ENCODE data around the gene CDK5RAP3.
"Not testable (repeated sequence)": the region's sequence is repeated elsewhere in the genome, so short reads cannot be mapped to it uniquely, and the experiment has no call there.

CDK5RAP3 gene

GRCh38 chr17:47996201-47996600, 25.3 kb downstream of the CDK5RAP3 start:
- DNase-seq (ENCODE audit: low read depth in 4 of 4, low spot score in 1 of 4) = no peak

GRCh38 chr17:47997586-47997985, 26.7 kb downstream of the CDK5RAP3 start:
- DNase-seq (ENCODE audit: low read depth in 4 of 4, low spot score in 1 of 4) = no peak

- no peak for DNase-seq (ENCODE audit: low read depth in 4 of 4, low spot score in 1 of 4)
These were observed 27.1 kb downstream of the CDK5RAP3 start for GRCh38 chr17:47998044-47998443.

- no peak for DNase-seq (ENCODE audit: low read depth in 4 of 4, low spot score in 1 of 4)
These were observed 28.7 kb downstream of the CDK5RAP3 start for GRCh38 chr17:47999582-47999981.

GRCh38 chr17:48001197-48001596, 30.3 kb downstream of the CDK5RAP3 start:
- no peak for DNase-seq (ENCODE audit: low read depth in 4 of 4, low spot score in 1 of 4)

- DNase-seq (ENCODE audit: low read depth in 4 of 4, low spot score in 1 of 4) = not testable (repeated sequence)
These were observed 30.7 kb downstream of the CDK5RAP3 start for GRCh38 chr17:48001657-48002056.

- no peak for DNase-seq (ENCODE audit: low read depth in 4 of 4, low spot score in 1 of 4)
These were observed 31.5 kb downstream of the CDK5RAP3 start for GRCh38 chr17:48002266-48002915.

- no peak for DNase-seq (ENCODE audit: low read depth in 4 of 4, low spot score in 1 of 4)
These were observed 32.1 kb downstream of the CDK5RAP3 start for GRCh38 chr17:48002916-48003416.

GRCh38 chr17:48003417-48004151, 32.7 kb downstream of the CDK5RAP3 start:
- no peak for DNase-seq (ENCODE audit: low read depth in 4 of 4, low spot score in 1 of 4)

- DNase-seq (ENCODE audit: low read depth in 4 of 4, low spot score in 1 of 4) = no peak
These were observed 34.1 kb downstream of the CDK5RAP3 start for GRCh38 chr17:48004983-48005382.

GRCh38 chr17:48006936-48007709, 36.2 kb downstream of the CDK5RAP3 start:
- DNase-seq (ENCODE audit: low read depth in 4 of 4, low spot score in 1 of 4) = no peak

GRCh38 chr17:48010193-48010592, 39.3 kb downstream of the CDK5RAP3 start:
- DNase-seq (ENCODE audit: low read depth in 4 of 4, low spot score in 1 of 4) = no peak

GRCh38 chr17:48011405-48012150, 40.7 kb downstream of the CDK5RAP3 start:
- peak in 1 of 4 experiments; percentile 27 for DNase-seq (ENCODE audit: low read depth in 4 of 4, low spot score in 1 of 4)

GRCh38 chr17:48012151-48012520, 41.2 kb downstream of the CDK5RAP3 start:
- DNase-seq (ENCODE audit: low read depth in 4 of 4, low spot score in 1 of 4) = peak in 1 of 4 experiments; percentile 56

- DNase-seq (ENCODE audit: low read depth in 4 of 4, low spot score in 1 of 4) = no peak
These were observed 41.7 kb downstream of the CDK5RAP3 start for GRCh38 chr17:48012654-48013053.

GRCh38 chr17:48013876-48014594, 43.1 kb downstream of the CDK5RAP3 start:
- DNase-seq (ENCODE audit: low read depth in 4 of 4, low spot score in 1 of 4) = no peak

- no peak for DNase-seq (ENCODE audit: low read depth in 4 of 4, low spot score in 1 of 4)
These were observed 43.7 kb downstream of the CDK5RAP3 start for GRCh38 chr17:48014595-48015111.

- no peak for DNase-seq (ENCODE audit: low read depth in 4 of 4, low spot score in 1 of 4)
These were observed 45.2 kb downstream of the CDK5RAP3 start for GRCh38 chr17:48016112-48016511.

GRCh38 chr17:48017817-48018158, 46.9 kb downstream of the CDK5RAP3 start:
- DNase-seq (ENCODE audit: low read depth in 4 of 4, low spot score in 1 of 4) = not testable (repeated sequence)

GRCh38 chr17:48021934-48022333, 51.0 kb downstream of the CDK5RAP3 start:
- no peak for DNase-seq (ENCODE audit: low read depth in 4 of 4, low spot score in 1 of 4)
